Mesodermal cell (in vitro differentiated cells): ENCODE results near the gene TCEA3.
A peak's percentile ranks its signal among the peaks of the same experiment; 100 is the strongest.

ENCODE experiments used
- H3K27ac ChIP-seq: 2 replicates; pipeline ENCODE4 v1.7.0; 2013; ENCODE audit warnings: mild to moderate bottlenecking, low read depth, low read length, moderate library complexity; ENCODE audit not compliant: severe bottlenecking
- H3K36me3 ChIP-seq: 2 replicates; pipeline ENCODE4 v1.7.1; 2013; ENCODE audit warnings: mild to moderate bottlenecking, low read length, moderate library complexity; ENCODE audit not compliant: control insufficient read depth, insufficient read depth
- H3K4me1 ChIP-seq: one replicate; pipeline ENCODE4 v1.7.1; 2013; ENCODE audit warnings: mild to moderate bottlenecking, low read length; ENCODE audit not compliant: insufficient read depth, control insufficient read depth, poor library complexity, severe bottlenecking
- H3K4me3 ChIP-seq: 2 replicates; pipeline ENCODE4 v1.7.0; 2013; ENCODE audit warnings: low read length, control low read depth, mild to moderate bottlenecking; ENCODE audit not compliant: insufficient read depth, poor library complexity, severe bottlenecking; ENCODE audit errors: extremely low read depth
- H3K9me3 ChIP-seq: 2 replicates; pipeline ENCODE4 v1.7.1; 2013; ENCODE audit warnings: mild to moderate bottlenecking, low read length, moderate library complexity; ENCODE audit not compliant: control insufficient read depth
- WGBS, 2 experiments: methylation state at CpG; one replicate each; pipeline ENCODE4 v1.1.5; 2013; ENCODE audit warnings: missing lambda C conversion rate in 2 of 2; ENCODE audit not compliant: insufficient coverage in 2 of 2; 5-methylcytosine and 5-hydroxymethylcytosine counted together

TCEA3 gene

DNA sequence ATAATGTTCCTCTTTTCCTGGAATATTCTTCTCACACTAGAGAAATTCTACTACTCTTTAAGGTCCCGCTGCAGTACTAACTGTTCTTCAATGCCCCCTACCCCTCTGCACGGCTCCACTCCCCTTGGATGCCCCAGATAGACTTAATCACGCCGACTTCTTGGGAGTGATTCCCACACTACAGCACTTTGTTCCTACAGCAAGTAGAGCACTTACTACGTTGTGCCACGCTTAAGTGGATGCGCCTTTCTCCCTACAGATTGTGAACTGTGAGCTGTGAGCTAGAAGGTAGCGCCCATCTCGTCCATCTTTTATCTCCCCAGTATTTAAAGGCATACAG is 57.1 kb downstream of the TCEA3 start:
- 71 to 92% methylated on average over 3 to 8 of the region's 9 CpGs for WGBS, 2 experiments
- peak overlapping the region; percentile 88 for H3K4me3 ChIP-seq
- peaks cover 26% of the 10 kb centered on the region for H3K4me1 ChIP-seq
- H3K27ac ChIP-seq, result peak overlapping the region; percentile 96
- peaks cover 43% of the 10 kb centered on the region for H3K9me3 ChIP-seq
- H3K36me3 ChIP-seq, result peaks cover 51% of the 10 kb centered on the region

DNA sequence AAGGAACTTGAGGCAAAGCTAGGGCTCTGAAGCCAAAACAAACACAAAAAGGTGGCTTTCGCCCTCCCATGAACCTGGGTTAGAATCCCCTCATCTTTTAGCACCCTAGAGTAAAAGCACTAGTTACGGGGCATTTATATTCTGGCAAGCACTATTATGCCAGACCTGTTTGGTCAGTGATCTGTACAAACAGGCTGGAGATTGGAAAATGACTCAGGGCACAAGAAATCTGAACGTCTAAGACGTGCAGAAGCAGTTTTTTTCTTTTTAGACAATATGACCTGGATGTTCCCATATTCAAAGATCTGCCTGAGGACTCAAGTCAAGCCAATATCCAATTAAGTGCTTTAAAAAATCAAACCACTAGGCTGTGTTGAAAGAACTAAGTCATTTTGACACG is 58.0 kb downstream of the TCEA3 start:
- Histone ChIP-seq H3K4me3 (no peak overlapping the region), H3K27ac (no peak overlapping the region), H3K4me1 (peaks cover 18% of the 10 kb centered on the region), H3K36me3 (peaks cover 51% of the 10 kb centered on the region), H3K9me3 (peaks cover 51% of the 10 kb centered on the region)
- WGBS, 2 experiments, result 94 to 97% methylated on average over 5 of the region's 5 CpGs

DNA sequence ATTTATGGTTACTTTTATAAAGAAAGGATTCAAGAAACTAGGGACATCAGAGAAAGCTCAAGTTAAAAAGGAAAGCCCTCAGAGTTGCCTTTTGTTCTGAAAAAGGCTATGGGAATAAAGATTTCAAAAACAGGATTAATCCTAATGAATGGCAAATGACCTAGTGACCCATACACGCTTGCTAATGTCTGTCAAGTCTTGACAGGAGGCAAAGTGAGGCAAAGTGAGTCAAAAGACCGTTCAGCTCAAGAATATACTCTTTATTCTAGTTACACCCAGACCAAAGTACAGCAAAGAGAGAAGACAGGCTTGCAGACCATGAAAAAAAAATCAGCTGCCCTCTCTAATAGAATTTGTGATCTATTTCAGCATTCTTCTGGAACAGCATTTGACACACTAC is 58.4 kb downstream of the TCEA3 start:
- no peak overlapping the region for H3K4me3 ChIP-seq
- H3K4me1 ChIP-seq, result peaks cover 14% of the 10 kb centered on the region
- H3K9me3 ChIP-seq, result peaks cover 56% of the 10 kb centered on the region
- WGBS, 2 experiments, result 80% methylated on average over 1 of the region's 2 CpGs; no CpG with 5 or more reads in 1 of the 2 experiments
- H3K36me3 ChIP-seq, result peaks cover 56% of the 10 kb centered on the region
- H3K27ac ChIP-seq, result no peak overlapping the region

DNA sequence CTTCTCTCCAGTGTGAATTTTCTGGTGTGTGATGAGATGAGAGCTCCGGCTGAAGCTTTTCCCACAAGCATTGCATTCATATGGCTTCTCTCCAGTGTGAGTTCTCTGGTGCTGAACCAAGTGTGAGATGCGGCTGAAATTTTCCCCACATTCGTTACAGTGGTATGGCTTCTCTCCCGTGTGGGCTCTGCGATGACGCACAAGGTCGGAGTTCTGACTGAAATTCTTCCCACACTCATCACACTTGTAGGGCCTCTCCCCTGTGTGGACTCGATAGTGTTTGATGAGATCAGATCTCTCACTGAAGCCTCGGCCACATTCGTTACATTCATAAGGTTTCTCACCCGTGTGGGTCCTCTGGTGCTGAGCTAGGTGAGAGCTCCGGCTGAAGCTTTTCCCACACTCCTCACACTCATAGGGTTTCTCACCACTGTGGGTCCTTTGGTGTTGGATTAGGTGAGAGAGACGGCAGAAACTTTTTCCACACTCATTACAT is 62.3 kb downstream of the TCEA3 start:
- 97 to 99% methylated on average over 7 to 8 of the region's 13 CpGs for WGBS, 2 experiments
- no peaks in the 10 kb centered on the region for H3K4me1 ChIP-seq
- peaks cover 70% of the 10 kb centered on the region for H3K9me3 ChIP-seq
- peaks cover 73% of the 10 kb centered on the region for H3K36me3 ChIP-seq
- H3K4me3 ChIP-seq, result no peak overlapping the region
- no peak overlapping the region for H3K27ac ChIP-seq

DNA sequence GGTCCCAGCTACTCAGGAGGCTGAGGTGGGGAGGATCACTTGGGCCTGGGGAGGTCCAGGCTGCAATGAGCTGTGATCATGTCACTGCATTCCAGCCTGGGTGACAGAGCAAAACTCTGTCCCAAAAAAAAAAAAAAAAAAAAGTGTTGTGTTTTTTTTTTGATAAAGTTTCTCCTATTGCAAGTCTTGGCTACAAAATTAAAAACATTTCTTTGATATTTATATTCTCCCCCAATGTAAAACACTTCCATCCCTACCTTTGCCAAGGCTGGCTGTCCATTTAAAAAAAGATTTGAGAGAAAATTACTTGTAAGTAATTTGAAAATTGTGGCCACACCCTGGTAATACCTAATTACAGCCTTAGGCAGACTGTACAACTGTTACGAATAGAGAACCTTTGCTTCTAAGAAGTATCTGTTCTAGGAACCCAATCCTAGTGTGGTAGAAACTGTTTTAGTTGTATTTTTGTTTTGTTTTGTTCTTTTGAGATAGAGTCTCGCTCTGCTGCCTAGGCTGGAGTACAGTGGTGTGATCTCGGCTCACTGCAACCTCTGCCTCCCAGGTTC is 66.2 kb downstream of the TCEA3 start:
- Histone ChIP-seq H3K36me3 (peaks cover 40% of the 10 kb centered on the region), H3K9me3 (peaks cover 40% of the 10 kb centered on the region)
- 100% methylated on average over 1 of the region's 3 CpGs; no CpG with 5 or more reads in 1 of the 2 experiments for WGBS, 2 experiments

DNA sequence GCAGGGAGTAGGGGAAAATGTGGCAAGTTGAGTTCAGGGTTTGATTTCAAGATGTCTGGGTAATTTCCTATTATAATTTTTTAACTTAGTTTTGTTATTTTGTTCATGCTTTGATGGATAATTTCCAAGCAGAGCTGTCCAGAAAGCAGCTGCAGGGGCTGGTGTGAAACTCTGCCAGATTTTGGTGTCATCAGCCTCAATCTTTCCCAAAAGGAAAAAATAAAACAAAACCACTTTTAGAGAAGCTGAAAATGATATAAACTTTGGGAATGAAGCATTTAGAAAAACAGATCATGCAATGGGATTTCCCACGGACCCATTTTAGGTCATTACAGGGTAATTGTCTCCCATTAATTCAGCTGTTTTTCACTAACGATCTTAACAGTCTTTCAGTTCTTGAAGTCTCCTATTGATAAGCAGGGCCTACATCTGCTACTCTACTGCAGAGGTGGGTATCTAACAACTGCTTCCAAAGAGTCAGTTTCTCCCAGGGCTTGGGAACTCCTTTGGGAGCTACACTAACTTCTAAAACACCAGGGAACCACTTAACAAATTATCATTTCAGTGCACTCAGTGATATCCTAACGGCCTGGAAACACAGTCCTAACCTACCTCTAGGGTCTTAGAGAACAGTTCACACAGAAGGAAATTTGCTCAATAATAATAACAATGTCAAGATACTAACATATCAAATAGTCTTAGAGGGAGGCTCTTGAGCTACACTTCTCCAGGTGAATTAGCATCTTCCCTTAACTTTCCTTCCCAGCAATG is 67.2 kb downstream of the TCEA3 start:
- WGBS, 2 experiments, result 0 to 23% methylated on average over 2 to 3 of the region's 3 CpGs
- no peak overlapping the region for H3K4me3 ChIP-seq

More for the DNA sequence above, 66.2 kb downstream of the TCEA3 start:
- no peaks in the 10 kb centered on the region for H3K4me1 ChIP-seq
- no peak overlapping the region for H3K4me3 ChIP-seq
- H3K27ac ChIP-seq, result no peak overlapping the region

DNA sequence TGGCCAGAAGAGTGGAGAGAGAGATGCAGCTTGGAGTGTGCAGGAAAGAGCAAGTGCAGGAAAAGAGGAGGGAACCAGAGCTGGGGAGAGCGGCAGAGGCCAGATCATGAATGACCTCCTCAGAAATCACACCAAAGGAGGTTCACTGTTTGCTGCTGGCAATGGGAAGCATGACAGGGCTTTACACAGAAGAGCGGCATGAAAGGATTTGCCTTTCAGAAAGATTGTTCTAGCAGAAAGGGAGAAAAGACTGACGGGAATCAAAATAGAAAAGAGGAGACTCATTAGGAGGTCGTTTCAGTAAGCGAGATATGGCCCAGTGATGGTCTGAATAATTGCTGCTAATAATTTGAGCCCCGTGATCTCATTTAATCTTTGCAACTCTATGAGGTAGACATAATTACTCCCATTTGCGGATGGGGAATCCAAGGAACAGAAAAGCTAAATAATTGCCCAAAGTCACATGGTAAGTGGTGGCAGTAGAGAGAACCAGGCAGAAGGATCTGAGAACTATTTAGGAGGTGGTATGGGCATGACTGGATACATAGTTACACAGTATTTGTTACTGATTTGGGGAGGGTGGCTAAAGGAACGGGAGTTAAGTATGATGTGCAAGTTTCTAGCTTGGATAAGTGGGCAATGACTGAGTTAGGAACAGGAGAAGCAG is 67.9 kb downstream of the TCEA3 start:
- 80 to 88% methylated on average over 7 of the region's 8 CpGs for WGBS, 2 experiments
- no peak overlapping the region for H3K27ac ChIP-seq
- peaks cover 22% of the 10 kb centered on the region for H3K9me3 ChIP-seq
- peaks cover 22% of the 10 kb centered on the region for H3K36me3 ChIP-seq
- no peaks in the 10 kb centered on the region for H3K4me1 ChIP-seq
- no peak overlapping the region for H3K4me3 ChIP-seq

More for the DNA sequence above, 67.2 kb downstream of the TCEA3 start:
- Histone ChIP-seq H3K36me3 (peaks cover 30% of the 10 kb centered on the region), H3K4me1 (no peaks in the 10 kb centered on the region), H3K9me3 (peaks cover 29% of the 10 kb centered on the region), H3K27ac (no peak overlapping the region)

DNA sequence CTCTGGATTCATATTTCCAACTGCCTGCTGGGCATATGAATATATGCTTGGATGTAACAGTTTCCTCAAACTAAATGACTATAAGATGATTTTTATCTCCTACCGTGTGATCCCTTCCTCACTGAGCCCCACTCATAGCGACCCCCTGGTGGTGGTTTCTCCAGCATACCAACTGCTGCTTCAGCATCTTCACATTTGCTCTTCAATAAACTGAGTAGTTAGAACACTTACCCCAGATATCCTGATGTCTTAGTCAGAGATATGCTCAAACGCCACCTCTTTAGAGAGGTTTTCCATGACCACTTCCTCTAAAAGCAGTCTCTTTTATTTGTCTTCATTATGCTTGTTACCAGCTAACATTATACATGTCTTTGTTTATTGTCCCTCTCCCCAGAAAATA is 70.3 kb downstream of the TCEA3 start:
- Histone ChIP-seq H3K27ac (no peak overlapping the region), H3K4me3 (no peak overlapping the region), H3K9me3 (no peaks in the 10 kb centered on the region), H3K4me1 (no peaks in the 10 kb centered on the region), H3K36me3 (no peaks in the 10 kb centered on the region)
- WGBS, 2 experiments, result 30 to 38% methylated on average over 2 to 3 of the region's 3 CpGs

DNA sequence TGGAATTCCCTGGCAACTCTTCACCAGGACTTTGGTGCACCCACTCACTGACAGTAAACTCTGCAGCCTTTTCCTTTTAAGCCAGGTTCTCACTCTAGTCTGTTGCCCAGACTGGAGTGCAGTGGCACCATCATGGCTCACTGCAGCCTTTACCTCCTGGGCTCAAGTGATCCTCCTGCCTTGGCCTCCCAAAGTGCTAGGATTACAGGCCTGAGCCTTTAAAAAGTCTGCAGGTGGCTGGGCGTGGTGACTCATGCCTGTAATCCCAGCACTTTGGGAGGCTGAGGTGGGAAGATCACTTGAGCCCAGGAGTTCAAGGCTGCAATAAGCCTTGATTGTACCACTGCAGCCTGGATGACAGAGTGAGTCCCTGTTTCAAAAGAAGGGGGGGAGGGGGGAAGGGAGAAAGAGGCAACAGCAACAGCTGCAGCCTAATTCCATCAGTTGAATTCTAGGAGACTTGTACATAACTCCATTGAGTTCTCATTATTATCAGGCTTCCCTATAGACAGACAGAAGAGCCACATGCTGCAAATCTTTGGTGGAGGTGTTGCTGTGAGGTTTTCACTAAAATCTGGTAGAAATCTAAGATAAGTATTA is 72.4 kb downstream of the TCEA3 start:
- no peaks in the 10 kb centered on the region for H3K4me1 ChIP-seq
- no peak overlapping the region for H3K4me3 ChIP-seq
- H3K27ac ChIP-seq, result no peak overlapping the region
- no peaks in the 10 kb centered on the region for H3K9me3 ChIP-seq
- WGBS, 2 experiments, result 43 to 80% methylated on average over 1 of the region's 1 CpG
- H3K36me3 ChIP-seq, result no peaks in the 10 kb centered on the region

DNA sequence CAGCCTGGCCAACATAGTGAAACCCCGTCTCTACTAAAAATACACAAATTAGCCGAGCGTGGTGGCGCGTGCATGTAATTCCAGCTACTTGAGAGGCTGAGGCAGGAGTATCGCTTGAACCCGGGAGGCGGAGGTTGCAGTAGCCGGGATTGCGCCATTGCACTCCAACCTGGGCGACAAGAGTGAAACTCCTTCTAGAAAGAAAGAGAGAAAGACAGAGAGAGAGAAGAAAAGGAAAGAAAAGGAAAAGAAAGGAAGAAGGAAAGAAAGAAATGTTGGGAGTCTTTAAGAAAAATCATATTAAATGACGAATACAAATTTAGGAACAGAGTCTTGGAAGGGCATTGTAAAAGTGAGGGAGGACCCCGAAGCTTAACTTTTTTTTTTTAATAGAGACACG is 78.6 kb downstream of the TCEA3 start:
- no peak overlapping the region for H3K4me3 ChIP-seq
- H3K36me3 ChIP-seq, result peaks cover under 1% of the 10 kb centered on the region
- H3K9me3 ChIP-seq, result peaks cover 5% of the 10 kb centered on the region
- 97 to 98% methylated on average over 14 of the region's 14 CpGs for WGBS, 2 experiments
- no peak overlapping the region for H3K27ac ChIP-seq
- no peaks in the 10 kb centered on the region for H3K4me1 ChIP-seq
